Measurements from ENCODE around the gene POLA1. TPM values are rescaled to one million over a fixed set of nuclear protein-coding genes. Genes with fewer than 3 reads are reported as not detected.
"Not testable (repeated sequence)": the region's sequence is repeated elsewhere in the genome, so short reads cannot be mapped to it uniquely, and the experiment has no call there.

The POLA1 gene
- total and polyA plus RNA-seq, 2 of the 4 experiments (the other 2 are of a cell fraction): 4.0 to 15.1 TPM

DNA sequence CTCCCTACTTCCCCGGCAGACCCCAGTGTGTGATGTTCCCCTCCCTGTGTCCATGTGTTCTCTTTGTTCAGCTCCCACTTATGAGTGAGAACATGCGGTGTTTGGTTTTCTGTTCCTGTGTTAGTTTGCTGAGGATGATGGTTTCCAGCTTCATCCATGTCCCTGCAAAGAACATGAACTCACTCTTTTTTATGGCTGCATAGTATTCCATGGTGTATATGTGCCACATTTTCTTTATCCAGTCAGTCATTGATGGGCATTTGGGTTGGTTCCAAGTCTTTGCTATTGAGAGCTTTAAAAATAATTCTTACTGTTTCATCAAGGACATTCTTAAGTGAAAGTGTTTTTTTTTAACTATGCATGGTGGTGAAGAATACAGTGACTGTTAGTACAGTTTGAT is 126.1 kb downstream of the POLA1 start:
- H2BK15ac ChIP-seq (ENCODE audit: low read depth, low read length); H3K23ac ChIP-seq (ENCODE audit: low read depth, low read length); H2BK120ac ChIP-seq (ENCODE audit: low read depth, low read length); H3K36me3 ChIP-seq (ENCODE audit: control insufficient read depth, insufficient read depth, low read length); H3K4me2 ChIP-seq (ENCODE audit: low read depth, low read length); H3K79me1 ChIP-seq (ENCODE audit: low read depth in 1 of 2, low read length in 2 of 2); BruUV-seq (replicated peaks); intact Hi-C loops (cut with micrococcal nuclease); H3K14ac ChIP-seq (replicated peaks; ENCODE audit: low read depth, low read length); H3K9me1 ChIP-seq (ENCODE audit: insufficient read depth, low read length); H2BK5ac ChIP-seq (ENCODE audit: low read depth, low read length, poor library complexity, severe bottlenecking); H2AK5ac ChIP-seq (ENCODE audit: low read depth, low read length); ATAC-seq (ENCODE audit: low read depth); H4K91ac ChIP-seq (ENCODE audit: insufficient read depth, low read depth, low read length); H2BK20ac ChIP-seq (ENCODE audit: low read depth, low read length); H4K5ac ChIP-seq (ENCODE audit: low read depth, low read length); H3K56ac ChIP-seq (ENCODE audit: extremely low read depth, insufficient read depth, low read length); H2AFZ ChIP-seq (replicated peaks; ENCODE audit: low read length, poor library complexity); H3K4ac ChIP-seq (ENCODE audit: low read depth, low read length); H3K27ac ChIP-seq (ENCODE audit: insufficient read depth, low read length); H3K18ac ChIP-seq (ENCODE audit: low read depth, low read length); POLR2A ChIA-PET (ENCODE audit: unreplicated experiment); in situ Hi-C loops (cut with MboI; ENCODE audit: low sequenced_read_pairs); H3K9me3 ChIP-seq (ENCODE audit: control insufficient read depth, insufficient read depth, low read length); H3K27me3 ChIP-seq (ENCODE audit: control insufficient read depth, insufficient read depth, low read length); H3K4me1 ChIP-seq (ENCODE audit: control insufficient read depth, insufficient read depth, low read length); H2AK9ac ChIP-seq (replicated peaks; ENCODE audit: low read depth, low read length, poor library complexity); dilution Hi-C loops (cut with HindIII; ENCODE audit: low sequenced_read_pairs, unreplicated experiment); H3K9ac ChIP-seq (ENCODE audit: low read depth, low read length); H4K8ac ChIP-seq (ENCODE audit: low read depth in 2 of 2, low read length in 2 of 2); H3K4me3 ChIP-seq (ENCODE audit: insufficient read depth, low read depth, low read length); DNase-seq; H4K20me1 ChIP-seq (ENCODE audit: insufficient read depth, low read length): not testable (repeated sequence)
- CTCF ChIA-PET: interaction anchor here (0.6 kb wide), 2 partner anchors 21 to 299 kb away, joined by 3 to 4 read pairs; no protein-coding TSS in a partner anchor
- WGBS, 2 experiments (ENCODE audit: extremely low coverage in 2 of 2, insufficient read length in 1 of 2): no CpG with 5 or more reads among the region's 2 CpGs

All from IMR-90 (cell line).